GM23338 (cell line): ENCODE measurements around the gene WDR45B. TPM values are rescaled to one million over a fixed set of nuclear protein-coding genes. Genes with fewer than 3 reads are reported as not detected.

ENCODE experiments used
- ATAC-seq: fragments of 200-7000 bp; cut with Tn5 transposase; 3 replicates; pipeline ENCODE4 v1.9.1; 2020
- DNase-seq: peaks from one replicate; pipeline ENCODE4 v3.0.0-alpha.2; 2015; ENCODE audit warnings: low spot score
- H2AFZ ChIP-seq: fragments of 200-600 bp; sonication (generic); 2 replicates; pipeline ENCODE4 v1.8.0; 2016; ENCODE audit warnings: antibody characterized with exemption, mild to moderate bottlenecking, moderate library complexity
- H3F3A ChIP-seq: fragments of 200-600 bp; sonication (generic); replicated peaks from 2 replicates; pipeline ENCODE4 v1.8.0; 2017; ENCODE audit warnings: antibody characterized with exemption, mixed run types, low read depth
- H3K27ac ChIP-seq: fragments of 200-600 bp; sonication (generic); 2 replicates; pipeline ENCODE4 v1.6.1; 2016; ENCODE audit warnings: low read depth
- H3K27me3 ChIP-seq: fragments of 200-600 bp; sonication (generic); 2 replicates; pipeline ENCODE4 v1.8.0; 2016; ENCODE audit warnings: mild to moderate bottlenecking, mixed run types, moderate library complexity; ENCODE audit not compliant: insufficient read depth
- H3K36me3 ChIP-seq: fragments of 200-600 bp; sonication (generic); 2 replicates; pipeline ENCODE4 v1.8.0; 2016; ENCODE audit warnings: mild to moderate bottlenecking; ENCODE audit not compliant: insufficient read depth
- H3K4me1 ChIP-seq: fragments of 200-600 bp; sonication (generic); 2 replicates; pipeline ENCODE4 v1.8.0; 2016; ENCODE audit warnings: mild to moderate bottlenecking, moderate library complexity; ENCODE audit not compliant: insufficient read depth
- H3K4me2 ChIP-seq: fragments of 200-600 bp; sonication (generic); 2 replicates; pipeline ENCODE4 v1.7.1; 2017; ENCODE audit warnings: mixed run types
- H3K4me3 ChIP-seq: fragments of 200-600 bp; sonication (generic); 2 replicates; pipeline ENCODE4 v1.6.1; 2016; ENCODE audit warnings: mixed run types
- H3K79me2 ChIP-seq: fragments of 200-600 bp; sonication (generic); replicated peaks from 2 replicates; pipeline ENCODE4 v1.8.0; 2017; ENCODE audit warnings: mild to moderate bottlenecking; ENCODE audit not compliant: insufficient read depth
- H3K9me2 ChIP-seq: fragments of 200-600 bp; sonication (generic); 2 replicates; pipeline ENCODE4 v1.8.0; 2017; ENCODE audit not compliant: insufficient read depth
- H4K20me1 ChIP-seq: fragments of 200-600 bp; sonication (generic); replicated peaks from 2 replicates; pipeline ENCODE4 v1.8.0; 2017; ENCODE audit warnings: mild to moderate bottlenecking; ENCODE audit not compliant: insufficient read depth
- H3K27ac Mint-ChIP-seq: 2 replicates; pipeline ENCODE4 v1.8.0; 2020; ENCODE audit warnings: inconsistent platforms, mild to moderate bottlenecking, moderate library complexity, mixed read lengths
- H3K27me3 Mint-ChIP-seq: 3 replicates; pipeline ENCODE4 v1.8.0; 2022; ENCODE audit warnings: low read depth, mild to moderate bottlenecking, moderate library complexity, mixed read lengths, inconsistent platforms; ENCODE audit not compliant: insufficient read depth, poor library complexity
- H3K36me3 Mint-ChIP-seq: 3 replicates; pipeline ENCODE4 v1.8.0; 2021; ENCODE audit warnings: low read depth, mild to moderate bottlenecking, inconsistent platforms, moderate library complexity, mixed read lengths
- H3K4me1 Mint-ChIP-seq: 3 replicates; pipeline ENCODE4 v1.8.0; 2020; ENCODE audit warnings: mild to moderate bottlenecking, inconsistent platforms, mixed read lengths
- H3K4me3 Mint-ChIP-seq: 3 replicates; pipeline ENCODE4 v1.8.0; 2021; ENCODE audit warnings: moderate library complexity, mild to moderate bottlenecking, inconsistent platforms, mixed read lengths
- H3K9me3 Mint-ChIP-seq: 3 replicates; pipeline ENCODE4 v1.8.0; 2020; ENCODE audit warnings: moderate library complexity, mild to moderate bottlenecking, inconsistent platforms, mixed read lengths
- CREB1 ChIP-seq: fragments of 250-450 bp; sonication (Bioruptor Pico); IDR thresholded peaks from 2 replicates; pipeline ENCODE4 v1.5.0; 2020; ENCODE audit warnings: low read depth, mild to moderate bottlenecking, moderate library complexity
- EZH2 ChIP-seq: fragments of 200-600 bp; sonication (generic); IDR thresholded peaks from one replicate; pipeline ENCODE4 v1.8.0; 2017; ENCODE audit warnings: antibody characterized with exemption, mild to moderate bottlenecking, low read depth; ENCODE audit not compliant: unreplicated experiment
- EZH2phosphoT487 ChIP-seq: fragments of 200-600 bp; sonication (generic); IDR thresholded peaks from one replicate; pipeline ENCODE4 v1.8.1; 2018; ENCODE audit warnings: antibody characterized with exemption; ENCODE audit not compliant: unreplicated experiment
- JUNB ChIP-seq: IDR thresholded peaks from one replicate; pipeline ENCODE4 v1.6.1; 2016; ENCODE audit warnings: antibody characterized with exemption; ENCODE audit not compliant: unreplicated experiment
- NANOG ChIP-seq: IDR thresholded peaks from 2 replicates; pipeline ENCODE4 v1.6.1; 2016; ENCODE audit warnings: antibody characterized with exemption, borderline replicate concordance
- ZNF114 ChIP-seq: fragments of 250-450 bp; sonication (Bioruptor Pico); IDR thresholded peaks from 2 replicates; pipeline ENCODE4 v1.5.0; 2020; ENCODE audit warnings: mild to moderate bottlenecking, moderate library complexity
- ZNF331 ChIP-seq: fragments of 250-450 bp; sonication (Bioruptor Pico); IDR thresholded peaks from 2 replicates; pipeline ENCODE4 v1.5.0; 2020; ENCODE audit warnings: low read depth, mild to moderate bottlenecking, moderate library complexity
- polyA plus RNA-seq: library from polyadenylated mRNA; unstranded; fragments of >200 nt; fragmentation: Nextera tagmentation; extraction: Ambion mirVana; gene quantifications from 2 replicates; pipeline ENCODE4 v1.2.1, GENCODE V29; 2016
- total RNA-seq: library from RNA; depleted of rRNA; stranded (reverse); fragments of >200 nt; shearing (Covaris generic); gene quantifications from 2 replicates; pipeline ENCODE4 v1.2.3, GENCODE V29; 2014
- TF ChIP-seq, protein P1 (sequence below), 2 experiments: fragments of 200-600 bp in 1 of 2; sonication (generic) in 1 of 2; conservative IDR thresholded peaks; 2 replicates each; pipeline versions ENCODE4 v1.5.1 to v1.6.1; 2016 to 2017; ENCODE audit warnings: antibody characterized with exemption in 2 of 2, low read depth in 2 of 2, mild to moderate bottlenecking in 2 of 2, moderate library complexity in 1 of 2
- TF ChIP-seq, protein P2 (sequence below): IDR thresholded peaks from 2 replicates; pipeline ENCODE4 v1.6.1; 2016; ENCODE audit warnings: antibody characterized with exemption

WDR45B gene
- total and polyA plus RNA-seq, 2 experiments from 2014 or later: 69.4 to 96.4 TPM

DNA sequence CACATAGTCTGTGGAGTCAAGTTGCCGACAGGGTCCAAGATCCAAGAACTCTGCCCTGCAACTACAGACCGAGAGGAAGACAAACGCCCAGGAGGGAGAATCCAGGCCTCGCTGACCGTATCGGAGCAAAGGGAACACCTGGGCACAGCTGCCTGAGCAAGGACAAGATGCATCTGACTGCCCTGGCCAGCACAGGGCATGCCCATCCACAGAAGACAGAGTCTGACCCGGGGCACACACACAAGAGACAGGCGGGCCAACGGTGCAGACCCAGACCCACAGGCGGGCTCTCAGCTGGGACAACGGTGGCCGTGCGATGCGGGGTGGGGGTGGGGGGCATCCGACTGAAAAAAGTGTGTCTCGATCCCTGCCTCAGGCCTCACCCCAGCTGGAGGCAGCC is 44.0 kb upstream of the WDR45B start:
- no peaks in the 10 kb centered on the region for H3F3A ChIP-seq
- H3K27ac ChIP-seq: no peak overlapping the region
- no peaks in the 10 kb centered on the region for H3K36me3 ChIP-seq
- Mint-ChIP-seq H3K9me3 (no peaks in the 10 kb centered on the region; the same call in 2 of the 3 replicates), H3K27ac (no peak overlapping the region), H3K36me3 (no peaks in the 10 kb centered on the region), H3K4me3 (no peak overlapping the region), H3K27me3 (peaks cover 16% of the 10 kb centered on the region), H3K4me1 (no peaks in the 10 kb centered on the region; the same call in 2 of the 3 replicates)
- DNase-seq (no peak), ATAC-seq (no peak)
- TF ChIP-seq, protein P1, sequence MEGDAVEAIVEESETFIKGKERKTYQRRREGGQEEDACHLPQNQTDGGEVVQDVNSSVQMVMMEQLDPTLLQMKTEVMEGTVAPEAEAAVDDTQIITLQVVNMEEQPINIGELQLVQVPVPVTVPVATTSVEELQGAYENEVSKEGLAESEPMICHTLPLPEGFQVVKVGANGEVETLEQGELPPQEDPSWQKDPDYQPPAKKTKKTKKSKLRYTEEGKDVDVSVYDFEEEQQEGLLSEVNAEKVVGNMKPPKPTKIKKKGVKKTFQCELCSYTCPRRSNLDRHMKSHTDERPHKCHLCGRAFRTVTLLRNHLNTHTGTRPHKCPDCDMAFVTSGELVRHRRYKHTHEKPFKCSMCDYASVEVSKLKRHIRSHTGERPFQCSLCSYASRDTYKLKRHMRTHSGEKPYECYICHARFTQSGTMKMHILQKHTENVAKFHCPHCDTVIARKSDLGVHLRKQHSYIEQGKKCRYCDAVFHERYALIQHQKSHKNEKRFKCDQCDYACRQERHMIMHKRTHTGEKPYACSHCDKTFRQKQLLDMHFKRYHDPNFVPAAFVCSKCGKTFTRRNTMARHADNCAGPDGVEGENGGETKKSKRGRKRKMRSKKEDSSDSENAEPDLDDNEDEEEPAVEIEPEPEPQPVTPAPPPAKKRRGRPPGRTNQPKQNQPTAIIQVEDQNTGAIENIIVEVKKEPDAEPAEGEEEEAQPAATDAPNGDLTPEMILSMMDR (conservative IDR thresholded peaks at IDR 0.05; ENCODE audit: low read depth in 2 of 2): no peak
- no peak for TF ChIP-seq ZNF114
- no peak for TF ChIP-seq CREB1 (CRISPR knock-in tag)
- TF ChIP-seq, protein P2, sequence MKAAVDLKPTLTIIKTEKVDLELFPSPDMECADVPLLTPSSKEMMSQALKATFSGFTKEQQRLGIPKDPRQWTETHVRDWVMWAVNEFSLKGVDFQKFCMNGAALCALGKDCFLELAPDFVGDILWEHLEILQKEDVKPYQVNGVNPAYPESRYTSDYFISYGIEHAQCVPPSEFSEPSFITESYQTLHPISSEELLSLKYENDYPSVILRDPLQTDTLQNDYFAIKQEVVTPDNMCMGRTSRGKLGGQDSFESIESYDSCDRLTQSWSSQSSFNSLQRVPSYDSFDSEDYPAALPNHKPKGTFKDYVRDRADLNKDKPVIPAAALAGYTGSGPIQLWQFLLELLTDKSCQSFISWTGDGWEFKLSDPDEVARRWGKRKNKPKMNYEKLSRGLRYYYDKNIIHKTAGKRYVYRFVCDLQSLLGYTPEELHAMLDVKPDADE: no peak
- TF ChIP-seq JUNB: no peak
- TF ChIP-seq ZNF331 (CRISPR knock-in tag): no peak
- no peak for TF ChIP-seq NANOG
- TF ChIP-seq EZH2phosphoT487: no peak
- H3K4me3 ChIP-seq: no peak overlapping the region
- H3K27me3 ChIP-seq: peaks cover 19% of the 10 kb centered on the region
- H4K20me1 ChIP-seq: no peaks in the 10 kb centered on the region
- H3K4me2 ChIP-seq: no peak overlapping the region
- no peaks in the 10 kb centered on the region for H3K4me1 ChIP-seq
- no peaks in the 10 kb centered on the region for H3K9me2 ChIP-seq
- no peak overlapping the region for H2AFZ ChIP-seq
- H3K79me2 ChIP-seq: no peaks in the 10 kb centered on the region

DNA sequence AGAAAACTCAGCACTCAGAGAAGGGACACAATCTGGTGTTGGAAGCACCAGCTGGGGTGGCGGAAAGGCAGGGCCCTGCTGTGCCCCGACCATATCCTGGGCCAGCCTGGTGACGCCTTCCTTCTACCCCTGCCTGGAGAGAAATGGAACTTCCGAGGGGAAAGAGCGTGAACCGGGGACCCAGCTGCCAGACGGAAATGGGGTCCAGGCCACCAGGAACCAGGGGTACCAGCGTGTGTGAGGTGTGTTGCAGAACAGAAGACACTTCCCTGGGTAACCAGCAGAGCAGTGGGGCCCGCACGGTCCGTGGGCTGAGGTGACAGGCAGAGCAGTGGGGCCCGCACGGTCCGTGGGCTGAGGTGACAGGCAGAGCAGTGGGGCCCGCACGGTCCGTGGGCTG is 43.5 kb upstream of the WDR45B start:
- peaks cover 10% of the 10 kb centered on the region for H3K27me3 Mint-ChIP-seq
- TF ChIP-seq CREB1 (CRISPR knock-in tag) (no peak), EZH2 (no peak), EZH2phosphoT487 (no peak), JUNB (no peak)
- TF ChIP-seq, protein P1 (conservative IDR thresholded peaks at IDR 0.05; ENCODE audit: low read depth in 2 of 2): no peak
- Histone ChIP-seq H3K79me2 (no peaks in the 10 kb centered on the region), H3K36me3 (no peaks in the 10 kb centered on the region), H3K4me2 (no peak overlapping the region), H3K27me3 (peaks cover 14% of the 10 kb centered on the region), H2AFZ (no peak overlapping the region), H3K27ac (no peak overlapping the region), H3K9me2 (no peaks in the 10 kb centered on the region), H3K4me3 (no peak overlapping the region), H3K4me1 (no peaks in the 10 kb centered on the region), H3F3A (no peaks in the 10 kb centered on the region), H4K20me1 (no peaks in the 10 kb centered on the region)
- H3K27ac Mint-ChIP-seq: no peak overlapping the region
- no peaks in the 10 kb centered on the region; the same call in 2 of the 3 replicates for H3K4me1 Mint-ChIP-seq
- H3K4me3 Mint-ChIP-seq: no peak overlapping the region
- no peaks in the 10 kb centered on the region for H3K36me3 Mint-ChIP-seq
- DNase-seq (no peak), ATAC-seq (no peak)
- H3K9me3 Mint-ChIP-seq: no peaks in the 10 kb centered on the region; the same call in 2 of the 3 replicates
